Posterior vena cava (tissue), 2 donors: ENCODE results near the gene PRR12. TPM values are rescaled to one million over a fixed set of nuclear protein-coding genes. Genes with fewer than 3 reads are reported as not detected.
A peak's percentile ranks its signal among the peaks of the same experiment; 100 is the strongest.
"Not testable (repeated sequence)": the region's sequence is repeated elsewhere in the genome, so short reads cannot be mapped to it uniquely, and the experiment has no call there.

Experiments used
- DNase-seq: peaks from one replicate; pipeline ENCODE4 v3.0.0-alpha.2; 2020; ENCODE audit warnings: low spot score
- intact Hi-C, 2 donors: fragments of 100-400 bp; cut with DNase I; formaldehyde crosslinking; loops; one replicate each; pipeline versions ENCODE4 v1.14.1 to v1.14.2; 2022 to 2023
- total RNA-seq, 2 donors: library from RNA; stranded (reverse); fragmentation: NEBNext Ultra II Directional; extraction: Animal tissue kit (Norgen Biotek cat#: 25700); gene quantifications; one replicate each; pipeline ENCODE4 v1.2.1, GENCODE V29; 2021
- donor health status: DM: yes; HTN: yes; CAD: no.
- donor health status: DM: yes; HTN: yes; CAD: no.

The PRR12 gene
- total RNA-seq, 2 donors from 2014 or later: 18.8 to 21.7 TPM

DNA sequence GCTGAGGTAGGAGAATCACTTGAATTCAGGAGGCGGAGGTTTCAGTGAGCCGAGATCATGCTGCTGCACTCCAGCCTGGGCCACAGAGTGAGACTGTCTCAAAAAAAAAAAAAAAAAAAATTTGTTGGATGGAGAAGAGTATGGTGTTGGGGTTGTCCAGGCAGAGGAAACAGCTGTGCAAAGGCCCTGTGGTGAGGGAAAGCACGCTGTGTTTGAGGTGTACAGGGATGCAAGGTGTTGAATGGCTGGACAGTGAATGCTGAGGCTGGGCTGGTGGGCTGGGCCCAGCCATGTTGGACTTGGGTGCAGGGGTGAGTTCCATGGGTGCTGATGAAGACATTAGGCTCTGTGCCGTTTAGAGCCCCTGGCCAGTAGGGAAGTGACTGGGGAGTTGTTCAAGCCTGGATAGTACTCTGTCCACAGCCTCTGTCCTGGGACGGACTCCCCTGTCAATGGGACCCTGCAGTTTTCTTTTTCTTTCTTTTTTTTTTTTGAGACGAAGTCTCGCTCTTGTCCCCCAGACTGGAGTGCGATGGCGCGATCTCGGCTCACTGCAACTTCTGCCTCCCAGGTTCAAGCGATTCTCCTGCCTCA is 18.6 kb downstream of the PRR12 start:
- no peak for DNase-seq
- intact Hi-C loops: no loop called here

DNA sequence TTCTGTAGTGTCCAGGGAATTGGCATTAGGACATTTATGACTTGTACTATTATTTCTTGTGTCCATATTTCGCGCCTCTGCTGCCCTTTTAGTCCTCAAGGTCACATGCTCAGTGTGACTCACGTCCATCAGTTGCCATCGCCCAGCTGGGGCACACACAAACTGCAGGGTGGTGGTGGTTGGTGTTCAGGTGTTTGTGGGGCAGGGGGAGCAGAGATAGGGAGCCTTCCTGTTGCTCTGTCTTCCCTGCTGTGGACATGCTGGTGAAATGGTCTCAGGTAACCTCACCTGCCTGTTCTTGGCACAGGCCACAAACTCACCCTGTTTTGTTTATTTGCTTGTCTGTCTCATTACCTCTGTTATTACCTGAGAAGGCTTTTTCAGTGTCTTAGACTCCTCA is 22.4 kb downstream of the PRR12 start:
- intact Hi-C loops: no loop called here
- DNase-seq: no peak

DNA sequence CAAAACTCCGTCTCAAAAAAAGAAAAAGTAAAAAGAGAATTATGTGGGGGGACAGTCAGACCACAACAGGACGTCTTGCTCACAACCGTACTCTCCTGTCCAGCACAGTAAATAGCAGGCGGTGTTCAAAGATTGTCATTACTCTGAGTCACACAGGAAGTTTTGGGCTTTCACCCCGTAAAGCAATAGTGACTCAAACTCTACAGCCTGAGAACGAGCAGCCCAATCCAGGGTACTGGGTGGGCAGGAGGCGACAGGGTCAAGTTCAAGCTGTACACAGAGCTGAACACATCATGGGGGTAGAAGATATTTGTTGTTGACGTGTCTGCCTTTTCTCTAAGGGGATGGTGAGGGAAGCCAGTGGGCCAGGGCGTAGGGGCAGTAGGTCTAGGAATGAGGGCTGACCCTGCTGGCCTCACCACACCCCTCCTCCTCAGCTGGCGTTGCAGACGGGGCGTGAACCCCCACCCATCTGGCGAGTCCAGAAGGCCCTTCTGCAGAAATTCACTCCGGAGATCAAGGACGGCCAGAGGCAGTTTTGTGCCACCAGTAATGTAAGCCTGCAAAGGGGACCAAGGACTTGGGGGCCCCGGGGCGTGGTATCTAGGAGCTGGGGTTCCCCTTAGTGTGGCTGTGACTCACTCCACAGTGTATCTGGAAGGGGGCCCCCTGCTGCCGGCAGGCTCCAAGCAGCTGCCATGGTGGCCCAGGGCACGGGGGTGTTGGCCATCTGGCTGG is 23.3 kb downstream of the PRR12 start:
- intact Hi-C loops: no loop called here
- DNase-seq: no peak

- DNase-seq: no peak
Observed at GRCh38 chr19:49615861-49616260, 24.9 kb downstream of the PRR12 start.

DNA sequence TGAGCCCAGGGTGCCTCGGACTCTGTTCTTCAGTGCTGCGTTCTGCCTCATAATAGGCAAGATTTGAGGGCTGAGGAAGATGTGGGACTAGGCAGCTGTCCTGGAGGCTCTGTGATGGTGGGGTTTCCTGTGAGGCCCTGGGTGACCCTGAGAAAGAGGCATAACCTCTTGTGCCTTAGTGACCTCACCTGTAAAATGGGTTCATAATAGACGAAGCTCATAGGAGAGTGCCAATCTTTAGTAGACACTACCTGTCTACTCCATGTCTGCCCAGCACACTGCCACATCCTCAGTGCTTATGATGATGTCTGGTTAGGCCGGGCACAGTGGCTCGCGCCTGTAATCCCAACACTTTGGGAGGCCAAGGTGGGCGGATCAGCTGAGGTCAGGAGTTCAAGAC is 25.6 kb downstream of the PRR12 start:
- DNase-seq: no peak
- intact Hi-C loops: no loop called here

More at GRCh38 chr19:49615861-49616260, 24.9 kb downstream of the PRR12 start:
- intact Hi-C loops: no loop called here

- DNase-seq: no peak
- intact Hi-C loops: no loop called here
Observed at GRCh38 chr19:49616945-49617344, 26.0 kb downstream of the PRR12 start.

GRCh38 chr19:49617860-49618259 is 26.9 kb downstream of the PRR12 start:
- intact Hi-C loops, DNase-seq: not testable (repeated sequence)

- no peak for DNase-seq
- intact Hi-C loops: loop anchor here in 1 of 2 donors (1.0 kb wide), 1 partner anchor 42 kb away; no protein-coding TSS in a partner anchor
Observed at GRCh38 chr19:49624967-49625910, 34.3 kb downstream of the PRR12 start.

- no peak for DNase-seq
- intact Hi-C loops: no loop called here
Observed at GRCh38 chr19:49626226-49626625, 35.2 kb downstream of the PRR12 start.

GRCh38 chr19:49629659-49630058 is 38.7 kb downstream of the PRR12 start:
- DNase-seq: no peak
- intact Hi-C loops: no loop called here

DNA sequence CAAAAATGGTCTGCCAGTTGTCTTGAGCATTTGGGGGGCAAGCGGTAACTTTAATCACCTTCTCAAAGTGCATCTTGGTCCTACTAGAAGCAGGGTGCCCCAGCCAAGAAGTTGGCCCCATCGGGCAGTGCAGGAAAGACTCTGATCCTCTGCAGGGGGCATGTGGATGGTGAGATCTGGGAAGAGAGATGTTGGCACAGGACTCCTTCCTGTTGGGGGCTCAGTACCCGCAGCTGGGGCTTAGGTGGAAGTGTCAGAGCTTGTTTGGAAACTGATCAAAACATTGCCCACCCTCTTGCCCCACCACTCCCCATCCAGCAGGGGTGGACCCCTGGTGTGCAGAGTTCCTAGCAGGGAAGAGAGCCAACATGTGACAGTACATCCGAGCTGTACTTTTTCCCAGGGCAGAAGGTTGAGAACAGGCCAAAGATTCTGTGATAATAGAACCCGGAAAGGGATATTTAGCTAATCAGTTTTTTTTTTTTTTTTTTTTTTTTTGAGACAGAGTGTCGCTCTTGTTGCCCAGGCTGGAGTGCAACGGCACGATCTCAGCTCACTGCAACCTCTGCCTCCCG is 40.1 kb downstream of the PRR12 start:
- intact Hi-C loops: no loop called here
- no peak for DNase-seq

DNA sequence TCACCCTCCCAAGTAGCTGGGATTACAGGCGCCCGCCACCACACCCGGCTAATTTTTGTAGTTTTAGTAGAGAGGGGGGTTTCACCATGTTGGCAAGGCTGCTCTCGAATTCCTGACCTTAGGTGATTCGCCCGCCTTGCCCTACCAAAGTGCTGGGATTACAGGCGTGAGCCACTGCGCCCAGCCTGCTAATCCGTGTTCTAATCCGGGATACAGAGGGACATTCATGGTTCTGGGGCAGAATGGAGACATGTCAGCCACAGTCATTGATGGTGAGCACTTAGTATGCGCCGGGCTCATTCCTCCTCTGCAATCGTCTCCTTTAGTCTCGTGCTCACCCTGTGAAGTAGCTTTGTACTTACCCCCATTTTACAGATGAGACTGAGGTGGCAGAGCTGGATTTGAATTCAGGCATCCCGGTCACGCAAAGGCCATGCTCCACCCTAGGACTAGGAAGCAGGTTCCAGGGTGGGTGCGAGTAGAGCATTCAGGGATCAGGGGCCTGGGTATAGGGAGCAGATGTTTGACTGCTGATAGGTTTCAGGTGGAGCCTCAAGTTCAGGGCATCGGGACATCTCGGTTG is 40.7 kb downstream of the PRR12 start:
- no peak for DNase-seq
- intact Hi-C loops: no loop called here

DNA sequence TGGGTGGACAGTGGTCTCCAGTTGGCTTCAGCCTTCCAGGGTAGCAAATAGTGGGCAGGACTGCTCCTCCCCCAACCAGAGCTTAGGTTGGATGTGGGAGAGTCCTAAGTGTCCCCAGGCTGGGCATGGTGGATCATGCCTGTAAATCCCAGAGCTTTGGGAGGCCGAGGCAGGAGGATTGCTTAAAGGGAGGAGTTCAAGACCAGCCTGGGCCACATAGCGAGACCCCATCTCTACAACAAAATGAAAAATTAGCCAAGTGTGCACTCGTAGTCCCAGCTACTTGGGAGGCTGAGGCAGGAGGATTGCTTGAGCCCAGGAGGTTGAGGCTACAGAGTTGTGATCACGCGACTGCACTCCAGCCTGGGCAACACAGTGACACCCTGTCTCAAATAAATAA is 41.6 kb downstream of the PRR12 start:
- DNase-seq: no peak

GRCh38 chr19:49633273-49633672 is 42.3 kb downstream of the PRR12 start:
- DNase-seq, intact Hi-C loops: not testable (repeated sequence)

More for the DNA sequence above, 41.6 kb downstream of the PRR12 start:
- intact Hi-C loops: no loop called here

GRCh38 chr19:49635530-49636232 is 44.7 kb downstream of the PRR12 start:
- no peak for DNase-seq
- intact Hi-C loops: loop anchor here (5.0 kb wide), 1 partner anchor 43 kb away; the partner anchor contains the start of gene PRR12 (in 2 of the 2)

GRCh38 chr19:49636233-49636932 is 45.4 kb downstream of the PRR12 start:
- DNase-seq: no peak
- intact Hi-C loops: loop anchor here (5.0 kb wide), 1 partner anchor 44 kb away; the partner anchor contains the start of gene PRR12 (in 2 of the 2)

DNA sequence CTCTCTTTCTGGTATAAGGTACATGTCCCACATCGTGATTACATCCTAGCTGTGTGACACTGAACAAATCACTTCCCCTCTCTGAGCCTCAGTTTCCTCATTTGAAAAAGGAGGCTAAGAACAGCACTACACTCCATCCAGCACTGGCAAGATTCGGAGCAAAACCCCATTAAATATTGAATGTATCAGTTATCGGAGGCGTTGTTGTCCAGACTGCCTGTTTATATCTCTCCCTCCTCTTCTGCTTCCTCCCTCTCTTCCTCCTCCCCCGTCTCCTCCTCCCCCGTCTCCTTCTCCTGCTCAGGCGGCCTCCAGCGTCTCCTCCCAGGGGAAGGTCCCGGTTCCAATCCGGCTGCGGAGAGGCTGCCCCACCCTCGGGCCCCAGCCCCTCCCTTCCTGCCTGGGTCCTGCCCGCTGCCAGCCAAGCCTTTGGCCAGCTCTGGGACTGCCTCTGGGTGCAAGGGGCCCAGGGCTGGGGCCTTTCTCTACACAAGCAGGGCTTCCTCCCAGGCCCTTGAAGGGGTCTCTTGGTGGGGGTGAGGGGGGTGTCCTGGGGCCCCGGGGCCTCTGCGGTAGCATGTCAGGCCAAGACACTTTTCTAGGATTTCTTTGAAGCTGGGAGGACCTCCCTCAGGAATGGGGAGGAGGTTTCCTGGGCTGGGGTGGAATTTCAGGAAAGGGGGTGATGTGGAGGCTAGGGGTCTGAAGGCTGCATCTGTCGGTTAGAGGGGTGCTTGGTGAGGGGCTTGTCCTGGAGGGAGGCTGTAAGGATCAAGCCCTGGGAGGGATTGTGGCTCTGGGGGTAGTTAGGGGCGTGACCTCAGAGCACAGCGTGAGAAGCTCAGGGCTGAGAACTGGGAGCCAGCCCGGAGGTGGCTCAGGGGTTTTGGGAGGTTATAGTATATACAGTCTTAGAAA is 47.1 kb downstream of the PRR12 start:
- peak; percentile 95 for DNase-seq
- intact Hi-C loops: loop anchor here (5.0 kb wide), 1 partner anchor 46 kb away; the partner anchor contains the start of gene PRR12 (in 2 of the 2)
